ENCODE data around the gene LRIG1. TPM values are rescaled to one million over a fixed set of nuclear protein-coding genes. Genes with fewer than 3 reads are reported as not detected.

The LRIG1 gene
- total and polyA plus RNA-seq, 2 of the 8 experiments (the other 6 are each of a cell fraction or from before 2014, with no cell fraction given), result 78.1 to 88.7 TPM

DNA sequence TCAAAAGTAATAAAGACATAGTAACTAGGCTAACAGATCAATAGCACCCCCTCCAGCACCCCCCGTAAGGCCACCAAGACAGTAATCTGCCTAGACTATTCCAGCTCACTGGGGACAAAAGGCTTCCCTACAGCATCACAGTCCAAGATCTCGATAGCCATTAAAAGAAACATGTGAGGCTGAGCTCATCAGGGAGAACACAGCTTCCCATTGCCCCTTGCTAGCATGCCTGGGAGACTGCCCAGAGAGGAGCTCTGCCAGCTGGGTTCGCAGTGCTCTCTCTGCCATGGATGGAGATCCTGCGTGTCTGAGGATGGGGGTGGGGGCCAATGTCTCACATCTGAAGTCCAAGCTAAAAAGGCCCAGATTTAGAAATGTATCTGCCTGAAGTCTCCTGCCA is 17.8 kb downstream of the LRIG1 start:
- Histone ChIP-seq H3K4me2 (ENCODE audit: insufficient read depth in 1 of 2, low read depth in 2 of 2, low read length in 2 of 2) (peak overlapping the region; percentile 12 to 15; a peak in 1 of 4 replicates), H3K4me3 (ENCODE audit: extremely low read depth in 1 of 4, insufficient read depth in 2 of 4, low read depth in 3 of 4, low read length in 4 of 4) (no peak overlapping the region), H3K23ac (ENCODE audit: insufficient read length) (no peak overlapping the region), H2BK20ac (ENCODE audit: low read length) (no peak overlapping the region), H2AK5ac (ENCODE audit: low read depth, low read length) (no peak overlapping the region; the same call in 1 of the 2 replicates), H3K79me2 (ENCODE audit: control insufficient read depth in 1 of 2, insufficient read depth in 2 of 2, low read length in 2 of 2) (peaks cover 69 to 100% of the 10 kb centered on the region in 2 experiments), H4K20me1 (replicated peaks in 1 of 2; ENCODE audit: control insufficient read depth in 1 of 2, insufficient read depth in 2 of 2, low read length in 2 of 2) (peaks cover 33 to 42% of the 10 kb centered on the region in 2 experiments), H3K23me2 (ENCODE audit: low read depth, low read length) (no peaks in the 10 kb centered on the region), H2BK5ac (ENCODE audit: low read depth, low read length) (peak overlapping the region; percentile 40; the same call in 1 of the 2 replicates), H3K56ac (replicated peaks; ENCODE audit: insufficient read length, low read depth, low read length) (no peak overlapping the region), H3K27me3 (replicated peaks in 1 of 4; ENCODE audit: control insufficient read depth in 3 of 4, extremely low read depth in 1 of 4, insufficient read depth in 3 of 4, low read length in 3 of 4) (no peaks in the 10 kb centered on the region), H3K36me3 (ENCODE audit: control insufficient read depth in 2 of 4, insufficient read depth in 4 of 4, low read length in 3 of 4) (no peaks in the 10 kb centered on the region), H2BK12ac (ENCODE audit: low read depth, low read length) (peak overlapping the region; percentile 53; the same call in 1 of the 2 replicates), H4K5ac (ENCODE audit: insufficient read length, low read depth, low read length) (no peak overlapping the region), H3K9ac (replicated peaks in 1 of 4; ENCODE audit: extremely low read depth in 1 of 4, low read depth in 3 of 4, low read length in 3 of 4) (no peak overlapping the region), H3K14ac (ENCODE audit: insufficient read length) (no peak overlapping the region), H3K4me1 (replicated peaks in 1 of 4; ENCODE audit: control insufficient read depth in 3 of 4, insufficient read depth in 4 of 4, low read length in 3 of 4) (peaks cover 11 to 67% (median 50%) of the 10 kb centered on the region in 4 experiments), H3K79me1 (ENCODE audit: low read depth, low read length) (peaks cover 28% of the 10 kb centered on the region), H2BK120ac (replicated peaks; ENCODE audit: low read depth, low read length) (no peak overlapping the region), H3K4ac (replicated peaks; ENCODE audit: insufficient read length, low read depth, low read length) (no peak overlapping the region), H2BK15ac (ENCODE audit: low read length) (no peak overlapping the region), H3K27ac (ENCODE audit: low read depth, low read length) (0 out of 2 replicates have a peak overlapping the region, but pooled peaks have one; percentile 28), H2AFZ (ENCODE audit: low read length) (no peak overlapping the region), H4K8ac (ENCODE audit: extremely low read depth, insufficient read depth, low read length) (no peak overlapping the region), H3K9me3 (ENCODE audit: insufficient read depth in 2 of 2, low read depth in 1 of 2, low read length in 1 of 2) (no peaks in the 10 kb centered on the region), H4K91ac (replicated peaks; ENCODE audit: insufficient read length, low read length) (no peak overlapping the region), H3K18ac (ENCODE audit: extremely low read depth, low read length) (no peak overlapping the region)
- CTCF ChIA-PET (ENCODE audit: partially characterized antibody), result interaction anchor here (0.7 to 2.0 kb wide), 13 partner anchors 9 to 336 kb away, joined by 3 to 5 read pairs (median 3); no protein-coding TSS in a partner anchor
- DNase-seq (ENCODE audit: low read depth in 1 of 2, low spot score in 2 of 2) (no peak), FAIRE-seq (no peak)
- WGBS, 2 experiments (ENCODE audit: extremely low coverage in 1 of 2, insufficient coverage in 1 of 2, insufficient read length in 1 of 2, insufficient replicate concordance in 2 of 2, low coverage in 1 of 2, low lambda C conversion rate in 2 of 2, missing lambda C conversion rate in 1 of 2), result 74% methylated on average over 4 of the region's 4 CpGs; no CpG with 5 or more reads in 1 of the 2 experiments
- POLR2A ChIA-PET (ENCODE audit: partially characterized antibody), result interaction anchor here (0.7 to 2.5 kb wide), 10 partner anchors 8 to 70 kb away, joined by 3 to 12 read pairs (median 4); no protein-coding TSS in a partner anchor
- no peak for TF ChIP-seq RBBP5 (IDR thresholded peaks at IDR 0.05; ENCODE audit: borderline replicate concordance, low read depth, low read length)
- no peak for TF ChIP-seq KDM4A (IDR thresholded peaks at IDR 0.05; ENCODE audit: low read depth, low read length, severe bottlenecking)
- no peak for TF ChIP-seq CBX8 (IDR thresholded peaks at IDR 0.05; ENCODE audit: borderline replicate concordance, low read depth, low read length)
